Measurements from ENCODE around the gene ZNF653. TPM values are rescaled to one million over a fixed set of nuclear protein-coding genes. Genes with fewer than 3 reads are reported as not detected.

ZNF653 gene
- total and polyA plus RNA-seq, 9 of the 15 experiments (the other 6 are each of a cell fraction or from before 2014, with no cell fraction given): 1.6 to 8.0 (median 4.2) TPM; not detected in 2

DNA sequence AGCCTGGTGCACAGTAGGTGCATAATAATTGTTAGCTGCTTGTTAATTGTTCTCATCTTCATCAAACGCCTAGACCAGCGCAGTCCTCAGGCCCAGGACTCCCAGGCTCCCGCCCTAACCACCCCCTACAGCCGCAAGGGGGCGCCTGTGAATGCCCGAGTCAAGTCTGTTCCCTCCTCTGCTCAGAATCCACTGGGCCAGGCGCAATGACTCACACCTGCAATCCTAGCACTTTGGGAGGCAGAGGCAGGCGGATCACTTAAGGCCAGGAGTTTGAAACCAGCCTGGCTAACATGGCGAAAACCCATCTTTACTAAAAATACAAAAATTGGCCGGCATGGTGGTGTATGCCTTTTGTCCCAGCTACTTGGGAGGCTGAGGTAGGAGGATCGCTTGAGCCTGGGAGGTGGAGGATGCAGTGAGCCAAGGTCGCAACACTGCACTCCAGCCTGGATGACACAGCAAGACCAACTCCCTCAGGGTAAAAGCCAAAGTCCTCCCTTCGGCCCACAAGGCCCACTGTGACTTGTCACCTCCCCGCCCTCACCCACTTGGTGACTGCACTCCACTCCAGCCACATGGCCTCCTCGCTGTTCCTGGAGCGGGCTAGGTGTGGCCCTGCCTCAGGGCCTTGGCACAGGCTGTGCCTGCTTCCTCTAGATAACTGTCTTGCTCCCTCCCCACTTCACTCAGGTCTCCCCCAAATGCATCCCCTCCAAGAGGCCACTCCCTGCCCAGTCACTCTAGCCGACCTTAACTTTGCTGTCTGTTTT, 9.1 kb downstream of the ZNF653 start (continued):
- TF ChIP-seq, protein P1, sequence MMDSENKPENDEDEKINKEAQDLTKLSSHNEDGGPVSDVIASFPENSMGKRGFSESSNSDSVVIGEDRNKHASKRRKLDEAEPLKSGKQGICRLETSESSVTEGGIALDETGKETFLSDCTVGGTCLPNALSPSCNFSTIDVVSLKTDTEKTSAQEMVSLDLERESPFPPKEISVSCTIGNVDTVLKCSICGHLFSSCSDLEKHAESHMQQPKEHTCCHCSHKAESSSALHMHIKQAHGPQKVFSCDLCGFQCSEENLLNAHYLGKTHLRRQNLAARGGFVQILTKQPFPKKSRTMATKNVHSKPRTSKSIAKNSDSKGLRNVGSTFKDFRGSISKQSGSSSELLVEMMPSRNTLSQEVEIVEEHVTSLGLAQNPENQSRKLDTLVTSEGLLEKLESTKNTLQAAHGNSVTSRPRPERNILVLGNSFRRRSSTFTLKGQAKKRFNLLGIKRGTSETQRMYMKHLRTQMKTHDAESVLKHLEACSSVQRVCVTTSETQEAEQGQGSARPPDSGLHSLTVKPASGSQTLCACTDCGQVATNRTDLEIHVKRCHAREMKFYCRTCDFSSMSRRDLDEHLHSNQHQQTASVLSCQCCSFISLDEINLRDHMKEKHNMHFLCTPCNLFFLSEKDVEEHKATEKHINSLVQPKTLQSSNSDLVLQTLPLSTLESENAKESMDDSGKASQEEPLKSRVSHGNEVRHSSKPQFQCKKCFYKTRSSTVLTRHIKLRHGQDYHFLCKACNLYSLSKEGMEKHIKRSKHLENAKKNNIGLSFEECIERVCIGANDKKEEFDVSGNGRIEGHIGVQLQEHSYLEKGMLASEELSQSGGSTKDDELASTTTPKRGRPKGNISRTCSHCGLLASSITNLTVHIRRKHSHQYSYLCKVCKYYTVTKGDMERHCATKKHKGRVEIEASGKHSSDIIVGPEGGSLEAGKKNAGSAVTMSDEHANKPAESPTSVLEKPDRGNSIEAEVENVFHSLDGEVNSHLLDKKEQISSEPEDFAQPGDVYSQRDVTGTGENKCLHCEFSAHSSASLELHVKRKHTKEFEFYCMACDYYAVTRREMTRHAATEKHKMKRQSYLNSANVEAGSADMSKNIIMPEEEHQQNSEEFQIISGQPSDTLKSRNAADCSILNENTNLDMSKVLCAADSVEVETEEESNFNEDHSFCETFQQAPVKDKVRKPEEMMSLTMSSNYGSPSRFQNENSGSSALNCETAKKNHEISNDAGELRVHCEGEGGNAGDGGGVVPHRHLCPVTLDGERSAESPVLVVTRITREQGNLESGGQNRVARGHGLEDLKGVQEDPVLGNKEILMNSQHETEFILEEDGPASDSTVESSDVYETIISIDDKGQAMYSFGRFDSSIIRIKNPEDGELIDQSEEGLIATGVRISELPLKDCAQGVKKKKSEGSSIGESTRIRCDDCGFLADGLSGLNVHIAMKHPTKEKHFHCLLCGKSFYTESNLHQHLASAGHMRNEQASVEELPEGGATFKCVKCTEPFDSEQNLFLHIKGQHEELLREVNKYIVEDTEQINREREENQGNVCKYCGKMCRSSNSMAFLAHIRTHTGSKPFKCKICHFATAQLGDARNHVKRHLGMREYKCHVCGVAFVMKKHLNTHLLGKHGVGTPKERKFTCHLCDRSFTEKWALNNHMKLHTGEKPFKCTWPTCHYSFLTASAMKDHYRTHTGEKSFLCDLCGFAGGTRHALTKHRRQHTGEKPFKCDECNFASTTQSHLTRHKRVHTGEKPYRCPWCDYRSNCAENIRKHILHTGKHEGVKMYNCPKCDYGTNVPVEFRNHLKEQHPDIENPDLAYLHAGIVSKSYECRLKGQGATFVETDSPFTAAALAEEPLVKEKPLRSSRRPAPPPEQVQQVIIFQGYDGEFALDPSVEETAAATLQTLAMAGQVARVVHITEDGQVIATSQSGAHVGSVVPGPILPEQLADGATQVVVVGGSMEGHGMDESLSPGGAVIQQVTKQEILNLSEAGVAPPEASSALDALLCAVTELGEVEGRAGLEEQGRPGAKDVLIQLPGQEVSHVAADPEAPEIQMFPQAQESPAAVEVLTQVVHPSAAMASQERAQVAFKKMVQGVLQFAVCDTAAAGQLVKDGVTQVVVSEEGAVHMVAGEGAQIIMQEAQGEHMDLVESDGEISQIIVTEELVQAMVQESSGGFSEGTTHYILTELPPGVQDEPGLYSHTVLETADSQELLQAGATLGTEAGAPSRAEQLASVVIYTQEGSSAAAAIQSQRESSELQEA (IDR thresholded peaks at IDR 0.05; ENCODE audit: low read depth): no peak
- TF ChIP-seq FOS (IDR thresholded peaks at IDR 0.05; ENCODE audit: extremely low read depth, insufficient read length) (peak; percentile 21), JUND (IDR thresholded peaks at IDR 0.05; ENCODE audit: borderline replicate concordance, low read depth, low read length) (peak; percentile 93), JUND (tag; IDR thresholded peaks at IDR 0.05; ENCODE audit: borderline replicate concordance, low read depth, low read length) (peak; percentile 90; the same call in 2 of the 3 replicates), BHLHE40 (IDR thresholded peaks at IDR 0.05; ENCODE audit: low read length) (no peak), BRF1 (IDR thresholded peaks at IDR 0.05; ENCODE audit: borderline replicate concordance, extremely low read depth, insufficient read length) (no peak), ZNF76 (CRISPR knock-in tag; IDR thresholded peaks at IDR 0.05; ENCODE audit: borderline replicate concordance) (no peak)
- TF ChIP-seq, protein P2, sequence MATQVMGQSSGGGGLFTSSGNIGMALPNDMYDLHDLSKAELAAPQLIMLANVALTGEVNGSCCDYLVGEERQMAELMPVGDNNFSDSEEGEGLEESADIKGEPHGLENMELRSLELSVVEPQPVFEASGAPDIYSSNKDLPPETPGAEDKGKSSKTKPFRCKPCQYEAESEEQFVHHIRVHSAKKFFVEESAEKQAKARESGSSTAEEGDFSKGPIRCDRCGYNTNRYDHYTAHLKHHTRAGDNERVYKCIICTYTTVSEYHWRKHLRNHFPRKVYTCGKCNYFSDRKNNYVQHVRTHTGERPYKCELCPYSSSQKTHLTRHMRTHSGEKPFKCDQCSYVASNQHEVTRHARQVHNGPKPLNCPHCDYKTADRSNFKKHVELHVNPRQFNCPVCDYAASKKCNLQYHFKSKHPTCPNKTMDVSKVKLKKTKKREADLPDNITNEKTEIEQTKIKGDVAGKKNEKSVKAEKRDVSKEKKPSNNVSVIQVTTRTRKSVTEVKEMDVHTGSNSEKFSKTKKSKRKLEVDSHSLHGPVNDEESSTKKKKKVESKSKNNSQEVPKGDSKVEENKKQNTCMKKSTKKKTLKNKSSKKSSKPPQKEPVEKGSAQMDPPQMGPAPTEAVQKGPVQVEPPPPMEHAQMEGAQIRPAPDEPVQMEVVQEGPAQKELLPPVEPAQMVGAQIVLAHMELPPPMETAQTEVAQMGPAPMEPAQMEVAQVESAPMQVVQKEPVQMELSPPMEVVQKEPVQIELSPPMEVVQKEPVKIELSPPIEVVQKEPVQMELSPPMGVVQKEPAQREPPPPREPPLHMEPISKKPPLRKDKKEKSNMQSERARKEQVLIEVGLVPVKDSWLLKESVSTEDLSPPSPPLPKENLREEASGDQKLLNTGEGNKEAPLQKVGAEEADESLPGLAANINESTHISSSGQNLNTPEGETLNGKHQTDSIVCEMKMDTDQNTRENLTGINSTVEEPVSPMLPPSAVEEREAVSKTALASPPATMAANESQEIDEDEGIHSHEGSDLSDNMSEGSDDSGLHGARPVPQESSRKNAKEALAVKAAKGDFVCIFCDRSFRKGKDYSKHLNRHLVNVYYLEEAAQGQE (IDR thresholded peaks at IDR 0.05; ENCODE audit: borderline replicate concordance): peak; percentile 85
- TF ChIP-seq, protein P2 (CRISPR knock-in tag; IDR thresholded peaks at IDR 0.05; ENCODE audit: low read depth): no peak

Measured in K562 (cell line).